Measurements from ENCODE around the gene MGST3. TPM values are rescaled to one million over a fixed set of nuclear protein-coding genes. Genes with fewer than 3 reads are reported as not detected.

MGST3 gene
- total RNA-seq, 2 donors from 2014 or later = 113 to 147 TPM

DNA sequence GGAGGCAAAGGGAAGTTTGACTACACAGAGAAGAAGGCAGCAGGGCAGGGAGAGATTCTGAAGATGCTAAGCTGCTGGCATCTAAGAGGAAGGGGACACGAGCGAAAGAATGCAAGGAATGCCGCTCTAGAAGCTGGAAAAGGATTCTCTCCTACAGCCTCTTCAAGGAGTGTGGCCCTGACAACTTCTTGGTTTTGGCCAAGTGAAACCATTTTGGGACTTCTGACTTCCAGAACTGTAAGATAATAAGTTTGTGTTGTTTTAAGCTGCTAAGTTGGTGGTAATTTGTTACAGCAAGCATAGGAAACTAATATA is 28.5 kb downstream of the MGST3 start:
- Mint-ChIP-seq H3K4me3 (no peak overlapping the region), H3K27me3 (ENCODE audit: insufficient read depth) (no peaks in the 10 kb centered on the region), H3K36me3 (ENCODE audit: low read depth) (peaks cover 36% of the 10 kb centered on the region), H3K27ac (peak overlapping the region; percentile 55), H3K4me1 (no peaks in the 10 kb centered on the region), H3K9me3 (no peaks in the 10 kb centered on the region)
- H3K27ac ChIP-seq (ENCODE audit: low read depth, low read length) = no peak overlapping the region
- H3K4me3 ChIP-seq (ENCODE audit: low read length) = no peak overlapping the region
- WGBS, 2 experiments (ENCODE audit: insufficient coverage in 1 of 2, insufficient read length in 1 of 2) = 66 to 70% methylated on average over 3 of the region's 3 CpGs
- no peaks in the 10 kb centered on the region for H3K9me3 ChIP-seq (ENCODE audit: control insufficient read depth, low read length)
- DNase-seq = peak; percentile 69
- H3K9ac ChIP-seq (ENCODE audit: extremely low read depth, low read length, poor library complexity, severe bottlenecking) = no peak overlapping the region
- TF ChIP-seq, protein P1, sequence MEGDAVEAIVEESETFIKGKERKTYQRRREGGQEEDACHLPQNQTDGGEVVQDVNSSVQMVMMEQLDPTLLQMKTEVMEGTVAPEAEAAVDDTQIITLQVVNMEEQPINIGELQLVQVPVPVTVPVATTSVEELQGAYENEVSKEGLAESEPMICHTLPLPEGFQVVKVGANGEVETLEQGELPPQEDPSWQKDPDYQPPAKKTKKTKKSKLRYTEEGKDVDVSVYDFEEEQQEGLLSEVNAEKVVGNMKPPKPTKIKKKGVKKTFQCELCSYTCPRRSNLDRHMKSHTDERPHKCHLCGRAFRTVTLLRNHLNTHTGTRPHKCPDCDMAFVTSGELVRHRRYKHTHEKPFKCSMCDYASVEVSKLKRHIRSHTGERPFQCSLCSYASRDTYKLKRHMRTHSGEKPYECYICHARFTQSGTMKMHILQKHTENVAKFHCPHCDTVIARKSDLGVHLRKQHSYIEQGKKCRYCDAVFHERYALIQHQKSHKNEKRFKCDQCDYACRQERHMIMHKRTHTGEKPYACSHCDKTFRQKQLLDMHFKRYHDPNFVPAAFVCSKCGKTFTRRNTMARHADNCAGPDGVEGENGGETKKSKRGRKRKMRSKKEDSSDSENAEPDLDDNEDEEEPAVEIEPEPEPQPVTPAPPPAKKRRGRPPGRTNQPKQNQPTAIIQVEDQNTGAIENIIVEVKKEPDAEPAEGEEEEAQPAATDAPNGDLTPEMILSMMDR (conservative IDR thresholded peaks at IDR 0.05) = no peak
- peaks cover 45% of the 10 kb centered on the region for H3K36me3 ChIP-seq (ENCODE audit: control insufficient read depth, insufficient read depth, low read length)
- H3K4me1 ChIP-seq (ENCODE audit: control insufficient read depth, insufficient read depth, low read length) = no peaks in the 10 kb centered on the region
- no peaks in the 10 kb centered on the region for H3K27me3 ChIP-seq (ENCODE audit: control insufficient read depth, insufficient read depth, low read length, poor library complexity, severe bottlenecking)

DNA sequence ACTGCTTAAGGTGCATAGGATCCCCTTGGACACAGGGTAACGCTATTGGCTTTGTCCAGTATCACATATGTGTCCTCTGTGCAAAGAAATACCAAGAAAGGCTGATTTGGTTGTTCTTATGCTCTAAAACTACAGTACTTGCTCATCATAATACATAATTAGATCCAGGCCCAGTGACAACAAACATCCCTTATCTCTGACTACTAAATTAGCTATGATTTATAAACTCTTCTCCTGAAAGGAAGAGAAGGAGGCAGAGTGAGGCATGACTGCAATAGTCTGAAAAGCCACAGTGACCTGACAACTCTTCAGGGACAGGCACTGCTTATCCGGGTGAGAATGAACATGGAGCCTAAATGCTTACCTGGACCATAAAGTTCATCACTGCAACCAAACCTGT is 30.7 kb downstream of the MGST3 start:
- H3K4me1 ChIP-seq (ENCODE audit: control insufficient read depth, insufficient read depth, low read length) = no peaks in the 10 kb centered on the region
- TF ChIP-seq, protein P1 (conservative IDR thresholded peaks at IDR 0.05) = no peak
- no peak for DNase-seq
- Mint-ChIP-seq H3K4me3 (no peak overlapping the region), H3K4me1 (no peaks in the 10 kb centered on the region), H3K9me3 (no peaks in the 10 kb centered on the region), H3K27me3 (ENCODE audit: insufficient read depth) (no peaks in the 10 kb centered on the region), H3K27ac (no peak overlapping the region), H3K36me3 (ENCODE audit: low read depth) (peaks cover 40% of the 10 kb centered on the region)
- peaks cover 55% of the 10 kb centered on the region for H3K36me3 ChIP-seq (ENCODE audit: control insufficient read depth, insufficient read depth, low read length)
- H3K27me3 ChIP-seq (ENCODE audit: control insufficient read depth, insufficient read depth, low read length, poor library complexity, severe bottlenecking) = no peaks in the 10 kb centered on the region
- WGBS, 2 experiments (ENCODE audit: insufficient coverage in 1 of 2, insufficient read length in 1 of 2) = 98 to 100% methylated on average over 1 to 2 of the region's 2 CpGs
- no peak overlapping the region for H3K27ac ChIP-seq (ENCODE audit: low read depth, low read length)
- no peak overlapping the region for H3K4me3 ChIP-seq (ENCODE audit: low read length)
- H3K9ac ChIP-seq (ENCODE audit: extremely low read depth, low read length, poor library complexity, severe bottlenecking) = no peak overlapping the region
- no peaks in the 10 kb centered on the region for H3K9me3 ChIP-seq (ENCODE audit: control insufficient read depth, low read length)

DNA sequence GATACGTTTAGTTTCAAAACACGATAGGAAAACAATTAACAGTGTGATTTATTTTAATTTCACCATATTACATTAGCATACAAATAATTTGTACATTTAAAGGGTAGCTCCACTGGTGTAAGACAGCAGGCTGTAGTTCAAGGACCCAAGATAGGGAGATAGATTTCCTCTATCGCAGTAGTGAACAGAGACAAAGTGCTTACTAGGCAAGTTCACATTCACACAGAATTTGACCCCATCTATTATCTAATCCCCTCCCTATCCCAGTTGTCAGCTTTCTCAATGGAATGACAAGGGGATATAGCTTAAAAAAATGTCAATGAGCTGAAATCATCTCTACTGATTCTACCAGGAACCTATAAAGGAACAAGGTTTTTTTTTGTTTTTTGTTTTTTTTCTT is 31.2 kb downstream of the MGST3 start:
- DNase-seq = no peak
- TF ChIP-seq, protein P1 (conservative IDR thresholded peaks at IDR 0.05) = no peak
- no peaks in the 10 kb centered on the region for H3K9me3 Mint-ChIP-seq
- H3K27ac Mint-ChIP-seq = no peak overlapping the region
- no peaks in the 10 kb centered on the region for H3K4me1 ChIP-seq (ENCODE audit: control insufficient read depth, insufficient read depth, low read length)
- H3K36me3 Mint-ChIP-seq (ENCODE audit: low read depth) = peaks cover 41% of the 10 kb centered on the region
- no peaks in the 10 kb centered on the region for H3K27me3 ChIP-seq (ENCODE audit: control insufficient read depth, insufficient read depth, low read length, poor library complexity, severe bottlenecking)
- 90% methylated on average over 3 of the region's 3 CpGs; no CpG with 5 or more reads in 1 of the 2 experiments for WGBS, 2 experiments (ENCODE audit: insufficient coverage in 1 of 2, insufficient read length in 1 of 2)
- H3K4me3 Mint-ChIP-seq = no peak overlapping the region
- H3K36me3 ChIP-seq (ENCODE audit: control insufficient read depth, insufficient read depth, low read length) = peaks cover 60% of the 10 kb centered on the region
- H3K9me3 ChIP-seq (ENCODE audit: control insufficient read depth, low read length) = no peaks in the 10 kb centered on the region
- H3K27me3 Mint-ChIP-seq (ENCODE audit: insufficient read depth) = no peaks in the 10 kb centered on the region
- H3K4me1 Mint-ChIP-seq = no peaks in the 10 kb centered on the region
- H3K4me3 ChIP-seq (ENCODE audit: low read length) = no peak overlapping the region
- no peak overlapping the region for H3K9ac ChIP-seq (ENCODE audit: extremely low read depth, low read length, poor library complexity, severe bottlenecking)
- H3K27ac ChIP-seq (ENCODE audit: low read depth, low read length) = no peak overlapping the region
